Omental fat pad (tissue), 4 donors: Measurements from ENCODE around the gene CLDN6. TPM values are rescaled to one million over a fixed set of nuclear protein-coding genes. Genes with fewer than 3 reads are reported as not detected.

ENCODE experiments used
- ATAC-seq: fragments of 150-250 bp; one replicate; pipeline ENCODE4 v1.9.1; 2016; ENCODE audit warnings: mild to moderate bottlenecking, moderate library complexity; ENCODE audit not compliant: low FRiP score
- DNase-seq: peaks from one replicate; pipeline ENCODE4 v3.0.0-alpha.2; 2019; ENCODE audit warnings: low spot score
- CTCF ChIP-seq, 3 donors: fragments of 450-650 bp; IDR thresholded peaks; one replicate each; pipeline ENCODE4 v1.5.1; 2016 to 2017; ENCODE audit warnings: antibody characterized with exemption in 3 of 3, mild to moderate bottlenecking in 3 of 3, moderate library complexity in 2 of 3
- total RNA-seq, 4 donors: library from RNA; depleted of rRNA; stranded (reverse); fragments of >200 nt; gene quantifications; one replicate each; pipeline ENCODE4 v1.1.0, GENCODE V29; 2016

CLDN6 gene
- total RNA-seq, 4 donors from 2014 or later = not detected

GRCh38 chr16:3049921-3050481 is 32.0 kb upstream of the CLDN6 start:
- TF ChIP-seq CTCF (IDR thresholded peaks at IDR 0.05) = no peak
- ATAC-seq (no peak), DNase-seq (no peak)

- no peak for DNase-seq
- TF ChIP-seq CTCF (IDR thresholded peaks at IDR 0.05) = no peak
- no peak for ATAC-seq
Measured at GRCh38 chr16:3047387-3047720, 29.4 kb upstream of the CLDN6 start.

- no peak for DNase-seq
- ATAC-seq = no peak
- no peak for TF ChIP-seq CTCF (IDR thresholded peaks at IDR 0.05)
Measured at GRCh38 chr16:3046641-3047386, 28.8 kb upstream of the CLDN6 start.

GRCh38 chr16:3045758-3046640 is 28.0 kb upstream of the CLDN6 start, which contains the start of gene MMP25:
Gene MMP25 (plus strand): TSS chr16:3046561. CDS start chr16:3046918, 357 bp downstream.
- ATAC-seq = no peak

GRCh38 chr16:3044708-3045107 is 26.7 kb upstream of the CLDN6 start:
- DNase-seq = no peak
- no peak for ATAC-seq
- TF ChIP-seq CTCF (IDR thresholded peaks at IDR 0.05) = no peak

More at GRCh38 chr16:3045758-3046640, 28.0 kb upstream of the CLDN6 start, which contains the start of gene MMP25:
- no peak for TF ChIP-seq CTCF (IDR thresholded peaks at IDR 0.05)
- DNase-seq = no peak

- no peak for TF ChIP-seq CTCF (IDR thresholded peaks at IDR 0.05)
- DNase-seq = no peak
- ATAC-seq = no peak
Measured at GRCh38 chr16:3042376-3042775, 24.4 kb upstream of the CLDN6 start.
